ENCODE data around the gene DENND1B.

DNA sequence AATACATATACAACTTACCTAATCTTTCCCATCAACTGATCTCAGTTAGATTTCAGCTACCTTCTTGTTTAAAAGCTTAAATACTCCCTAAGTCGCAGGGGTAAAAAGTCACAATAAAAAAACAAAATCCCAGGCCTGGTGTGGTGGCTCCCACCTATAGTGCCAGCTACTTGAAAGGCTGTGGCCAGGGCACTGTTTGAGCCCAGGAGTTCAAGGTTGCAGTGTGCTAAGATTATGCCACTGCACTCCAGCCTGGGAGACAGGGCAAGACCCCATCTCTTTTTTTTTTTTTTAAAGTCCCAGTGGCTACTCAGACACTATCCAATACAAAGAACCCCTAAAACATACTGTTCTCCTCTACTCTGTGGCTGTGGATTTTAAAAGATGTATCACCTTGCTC is 228.3 kb downstream of the DENND1B start:
- TF ChIP-seq, protein P1, sequence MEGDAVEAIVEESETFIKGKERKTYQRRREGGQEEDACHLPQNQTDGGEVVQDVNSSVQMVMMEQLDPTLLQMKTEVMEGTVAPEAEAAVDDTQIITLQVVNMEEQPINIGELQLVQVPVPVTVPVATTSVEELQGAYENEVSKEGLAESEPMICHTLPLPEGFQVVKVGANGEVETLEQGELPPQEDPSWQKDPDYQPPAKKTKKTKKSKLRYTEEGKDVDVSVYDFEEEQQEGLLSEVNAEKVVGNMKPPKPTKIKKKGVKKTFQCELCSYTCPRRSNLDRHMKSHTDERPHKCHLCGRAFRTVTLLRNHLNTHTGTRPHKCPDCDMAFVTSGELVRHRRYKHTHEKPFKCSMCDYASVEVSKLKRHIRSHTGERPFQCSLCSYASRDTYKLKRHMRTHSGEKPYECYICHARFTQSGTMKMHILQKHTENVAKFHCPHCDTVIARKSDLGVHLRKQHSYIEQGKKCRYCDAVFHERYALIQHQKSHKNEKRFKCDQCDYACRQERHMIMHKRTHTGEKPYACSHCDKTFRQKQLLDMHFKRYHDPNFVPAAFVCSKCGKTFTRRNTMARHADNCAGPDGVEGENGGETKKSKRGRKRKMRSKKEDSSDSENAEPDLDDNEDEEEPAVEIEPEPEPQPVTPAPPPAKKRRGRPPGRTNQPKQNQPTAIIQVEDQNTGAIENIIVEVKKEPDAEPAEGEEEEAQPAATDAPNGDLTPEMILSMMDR (conservative IDR thresholded peaks at IDR 0.05; ENCODE audit: low read length), result no peak
- TF ChIP-seq EZH2phosphoT487 (IDR thresholded peaks at IDR 0.05; ENCODE audit: borderline replicate concordance), result no peak
